GM13977 (cell line): Measurements from ENCODE around the gene TSKU.

Experiments used
- DNase-seq: peaks from one replicate; pipeline ENCODE4 v3.0.0; 2012; ENCODE audit warnings: low spot score
- in situ Hi-C: fragments of 300-500 bp; cut with MboI; formaldehyde crosslinking; loops from one replicate; pipeline ENCODE4 v1.12.0; 2022; ENCODE audit warnings: low sequenced_read_pairs, low pct_unique_long_range_greater_than_20kb, mixed read lengths, inconsistent platforms; ENCODE audit not compliant: unreplicated experiment
- TF ChIP-seq, protein P1 (sequence below): IDR thresholded peaks from 2 replicates; pipeline ENCODE4 v1.5.1; 2012; ENCODE audit warnings: mild to moderate bottlenecking, control low read depth; ENCODE audit not compliant: insufficient read depth; ENCODE audit errors: extremely low read depth, missing control alignments

TSKU gene

DNA sequence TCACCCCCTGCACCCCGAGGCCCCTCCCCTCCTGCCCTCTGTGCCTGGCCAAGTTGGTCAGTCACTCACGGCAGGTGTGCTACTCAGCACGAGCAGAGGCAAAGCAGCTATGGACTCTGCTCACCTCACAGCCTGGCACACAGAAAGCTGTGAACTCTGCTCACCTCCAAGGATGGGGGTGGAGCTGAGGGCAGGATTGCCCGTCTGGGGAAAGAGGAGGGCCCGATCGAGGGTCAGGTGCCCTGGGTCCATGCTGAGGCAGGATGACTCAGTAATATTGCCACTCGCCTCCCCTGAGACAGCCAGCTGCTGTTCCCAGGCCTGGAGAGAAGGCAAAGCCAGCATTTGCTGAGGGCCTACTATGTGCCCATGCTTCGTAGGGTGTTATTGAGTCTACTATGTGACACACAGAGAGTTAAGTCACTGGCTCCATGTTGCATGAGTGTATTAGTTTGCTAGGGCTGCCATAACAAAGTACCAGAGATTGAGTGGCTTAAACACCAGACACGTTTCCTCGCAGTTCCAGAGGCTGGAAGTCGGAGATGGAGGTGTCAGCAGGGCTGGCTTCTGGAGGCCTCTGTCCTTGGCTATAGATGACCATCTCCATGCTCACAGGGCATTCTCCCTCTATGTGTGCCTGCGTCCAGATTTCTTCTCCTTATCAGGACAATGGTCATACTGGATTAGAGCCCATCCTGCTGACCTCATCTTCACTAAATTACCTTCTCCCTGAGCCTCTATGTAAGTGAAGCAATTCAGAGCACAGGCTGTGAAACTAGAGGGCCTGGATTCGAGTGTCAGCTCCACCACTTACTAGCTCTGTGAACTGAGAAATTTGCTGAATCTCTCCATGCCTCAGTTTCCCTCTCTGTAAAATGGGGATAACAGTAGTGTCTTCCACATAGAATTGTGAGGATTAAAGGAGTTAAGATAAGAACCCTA lies 13.2 kb upstream of the TSKU start:
- in situ Hi-C loops, result no loop called here
- no peak for DNase-seq

DNA sequence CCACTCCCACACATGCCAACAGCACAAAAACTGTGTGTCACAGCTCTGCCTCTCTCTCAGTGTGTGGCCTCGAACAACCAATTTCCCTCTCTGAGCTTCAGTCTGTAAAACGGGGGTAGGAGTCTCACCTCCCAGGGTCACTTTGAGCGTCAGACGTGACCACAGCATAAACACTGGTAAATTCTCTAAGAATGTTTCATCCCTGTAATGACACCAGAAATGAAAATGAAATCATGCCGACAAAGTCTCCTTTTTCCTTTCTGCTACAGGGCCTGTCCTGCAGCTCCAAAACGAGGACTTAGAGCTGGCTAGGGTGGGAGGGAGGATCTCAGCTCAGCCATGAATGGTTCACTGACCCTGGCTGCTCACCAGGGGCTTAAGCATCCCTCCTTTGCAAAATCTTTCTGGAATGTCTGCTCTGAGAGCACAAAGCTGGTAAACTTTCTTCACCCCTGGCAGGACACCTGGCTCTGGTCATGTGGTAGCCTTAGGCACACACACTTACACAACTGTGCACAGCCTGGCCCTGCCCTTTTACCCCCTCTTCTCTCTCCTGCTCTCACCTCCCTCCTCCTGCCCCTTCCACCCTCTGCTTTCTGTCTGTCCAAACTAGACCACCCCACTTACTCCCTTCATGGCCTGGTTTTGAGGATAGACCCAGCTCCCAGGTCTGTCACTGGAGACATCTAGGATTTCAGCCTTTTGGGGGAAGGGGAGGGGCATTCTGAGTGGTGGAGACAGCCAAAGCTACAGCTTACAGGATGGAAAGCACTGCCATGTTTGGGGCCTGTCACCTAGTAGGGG lies 12.3 kb upstream of the TSKU start:
- DNase-seq, result no peak
- in situ Hi-C loops, result no loop called here
- TF ChIP-seq, protein P1, sequence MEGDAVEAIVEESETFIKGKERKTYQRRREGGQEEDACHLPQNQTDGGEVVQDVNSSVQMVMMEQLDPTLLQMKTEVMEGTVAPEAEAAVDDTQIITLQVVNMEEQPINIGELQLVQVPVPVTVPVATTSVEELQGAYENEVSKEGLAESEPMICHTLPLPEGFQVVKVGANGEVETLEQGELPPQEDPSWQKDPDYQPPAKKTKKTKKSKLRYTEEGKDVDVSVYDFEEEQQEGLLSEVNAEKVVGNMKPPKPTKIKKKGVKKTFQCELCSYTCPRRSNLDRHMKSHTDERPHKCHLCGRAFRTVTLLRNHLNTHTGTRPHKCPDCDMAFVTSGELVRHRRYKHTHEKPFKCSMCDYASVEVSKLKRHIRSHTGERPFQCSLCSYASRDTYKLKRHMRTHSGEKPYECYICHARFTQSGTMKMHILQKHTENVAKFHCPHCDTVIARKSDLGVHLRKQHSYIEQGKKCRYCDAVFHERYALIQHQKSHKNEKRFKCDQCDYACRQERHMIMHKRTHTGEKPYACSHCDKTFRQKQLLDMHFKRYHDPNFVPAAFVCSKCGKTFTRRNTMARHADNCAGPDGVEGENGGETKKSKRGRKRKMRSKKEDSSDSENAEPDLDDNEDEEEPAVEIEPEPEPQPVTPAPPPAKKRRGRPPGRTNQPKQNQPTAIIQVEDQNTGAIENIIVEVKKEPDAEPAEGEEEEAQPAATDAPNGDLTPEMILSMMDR, result no peak

More for the DNA sequence above, 13.2 kb upstream of the TSKU start:
- TF ChIP-seq, protein P1, result no peak

DNA sequence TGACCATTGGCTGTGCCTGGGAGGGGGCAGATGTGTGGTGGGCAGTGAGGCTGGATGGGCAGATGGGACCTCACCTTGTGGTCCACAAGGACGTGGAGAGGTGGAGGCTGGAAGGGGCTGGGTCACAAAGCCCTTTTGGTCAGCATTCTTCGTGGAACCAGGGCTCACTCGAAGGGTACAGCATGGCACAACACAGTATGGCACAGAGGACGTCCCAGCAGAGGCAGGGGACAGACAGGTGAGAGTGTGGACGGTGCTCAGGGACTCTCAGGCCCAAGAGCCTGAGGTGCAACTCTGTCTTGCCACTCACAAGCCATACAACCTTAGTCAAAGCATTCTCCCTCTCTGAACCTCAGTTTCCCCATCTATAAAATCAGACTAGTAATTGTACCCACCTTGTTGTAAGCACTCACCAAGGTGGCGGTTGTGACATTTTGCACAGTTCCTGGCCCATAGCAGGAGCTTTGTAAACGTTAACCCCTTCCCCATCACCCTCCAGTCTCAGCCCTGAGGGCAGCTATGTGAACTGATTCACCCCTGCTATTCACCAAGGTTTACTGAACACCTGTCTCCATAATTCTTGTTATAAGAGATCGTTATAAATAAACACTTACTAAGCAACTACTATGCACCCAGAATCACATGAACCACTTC lies 11.6 kb upstream of the TSKU start:
- DNase-seq, result no peak
- in situ Hi-C loops, result no loop called here
- TF ChIP-seq, protein P1, result no peak

DNA sequence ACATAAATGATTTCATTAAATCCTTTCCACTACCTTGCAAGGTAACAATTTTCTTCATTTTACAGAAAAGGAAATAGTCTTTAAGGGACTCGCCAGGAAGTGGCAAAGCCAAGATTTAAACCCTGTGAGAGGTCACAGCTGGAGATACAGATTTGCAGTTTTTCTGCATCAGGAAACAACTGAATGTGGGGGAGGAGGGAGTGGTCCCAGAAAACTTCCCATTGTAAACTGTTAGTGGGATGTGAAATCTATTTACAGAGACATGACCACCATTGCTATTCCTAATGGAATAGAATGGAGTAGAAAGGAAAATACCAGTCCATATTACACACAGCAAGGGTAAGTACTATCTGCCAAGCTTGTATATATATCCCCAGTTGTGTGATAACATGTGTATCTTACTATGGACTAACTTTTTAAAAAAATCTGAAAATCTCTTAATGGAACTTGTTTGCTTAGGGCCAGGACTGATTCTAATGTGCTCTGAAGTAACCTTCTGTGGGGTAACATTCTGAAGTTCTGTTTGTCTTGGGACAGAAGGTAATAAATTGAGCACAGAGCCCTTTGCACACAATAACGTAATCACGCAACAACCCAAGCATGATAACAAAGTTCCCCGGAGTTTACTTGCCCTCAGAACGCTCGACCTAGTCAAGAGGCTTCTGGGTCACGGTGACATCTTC lies 10.9 kb upstream of the TSKU start:
- in situ Hi-C loops, result no loop called here
- no peak for DNase-seq
- TF ChIP-seq, protein P1, result no peak

DNA sequence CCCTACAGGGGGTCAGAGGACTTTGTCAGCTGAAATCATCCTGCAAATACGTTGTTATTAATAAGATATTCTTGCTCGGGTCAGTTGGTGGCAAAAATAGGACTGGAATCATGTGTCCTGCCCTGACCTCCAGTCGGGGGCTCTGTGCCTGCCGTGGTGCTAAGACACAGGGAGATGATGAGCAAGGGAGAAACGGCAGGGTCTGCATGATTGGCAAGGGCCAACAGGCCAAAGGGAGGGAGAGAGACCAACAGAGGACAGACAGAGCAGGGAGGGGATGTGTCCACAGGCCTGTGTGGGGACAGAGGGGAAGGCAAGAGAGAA lies 10.4 kb upstream of the TSKU start:
- TF ChIP-seq, protein P1, result no peak
- in situ Hi-C loops, result no loop called here
- DNase-seq, result no peak

DNA sequence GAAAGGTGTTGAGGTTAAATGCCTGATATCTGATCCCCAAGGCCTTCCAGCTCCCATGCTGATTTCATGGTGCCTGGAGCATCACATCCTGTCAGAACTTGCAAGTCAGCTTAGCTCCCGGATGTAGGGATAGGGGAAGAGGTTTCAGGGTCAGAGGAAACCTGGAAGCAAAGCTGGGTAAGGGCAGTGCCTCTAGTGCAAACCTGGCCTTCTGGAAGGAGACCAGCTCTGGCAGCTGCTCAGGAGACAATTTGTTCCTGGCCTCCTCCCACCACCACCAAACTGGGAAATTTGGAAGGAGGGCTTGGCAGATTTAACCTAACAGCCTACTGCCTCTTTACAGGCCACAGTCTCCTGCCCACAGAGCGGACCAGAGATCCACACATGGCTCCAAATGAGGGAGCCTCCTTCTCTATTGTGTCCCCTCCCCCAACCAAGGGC lies 9.2 kb upstream of the TSKU start:
- in situ Hi-C loops, result no loop called here
- TF ChIP-seq, protein P1, result no peak
- no peak for DNase-seq
